KMS-11 (cell line): ENCODE measurements around the gene SLX4.

Experiments used
- H2AFZ ChIP-seq: fragments of 200-600 bp; sonication (generic); 2 replicates; pipeline ENCODE4 v1.6.1; 2016; ENCODE audit warnings: antibody characterized with exemption, mixed run types, low read depth
- H3K27ac ChIP-seq: fragments of 200-600 bp; sonication (generic); 2 replicates; pipeline ENCODE4 v1.6.1; 2016; ENCODE audit warnings: mild to moderate bottlenecking, mixed run types
- H3K27me3 ChIP-seq: fragments of 200-600 bp; sonication (generic); 2 replicates; pipeline ENCODE4 v1.6.1; 2017; ENCODE audit warnings: mild to moderate bottlenecking, low read depth, mixed run types, moderate library complexity; ENCODE audit not compliant: insufficient read depth
- H3K36me3 ChIP-seq: fragments of 200-600 bp; sonication (generic); 2 replicates; pipeline ENCODE4 v1.6.1; 2017; ENCODE audit warnings: mild to moderate bottlenecking, mixed run types; ENCODE audit not compliant: insufficient read depth
- H3K4me1 ChIP-seq: fragments of 200-600 bp; sonication (generic); 2 replicates; pipeline ENCODE4 v1.6.1; 2016; ENCODE audit warnings: mild to moderate bottlenecking, low read depth, mixed run types; ENCODE audit not compliant: poor library complexity, severe bottlenecking
- H3K4me2 ChIP-seq: fragments of 200-600 bp; sonication (generic); 2 replicates; pipeline ENCODE4 v1.7.0; 2016; ENCODE audit warnings: mild to moderate bottlenecking, mixed run types
- H3K4me3 ChIP-seq: fragments of 200-600 bp; sonication (generic); IDR thresholded peaks from 2 replicates; pipeline ENCODE4 v1.6.1; 2017; ENCODE audit warnings: low read depth, low read length, mixed read lengths; ENCODE audit not compliant: insufficient read depth
- H3K79me2 ChIP-seq: fragments of 200-600 bp; sonication (generic); 2 replicates; pipeline ENCODE4 v1.6.1; 2016; ENCODE audit warnings: low read depth, mixed run types; ENCODE audit not compliant: insufficient read depth
- H3K9ac ChIP-seq: fragments of 200-600 bp; sonication (generic); 2 replicates; pipeline ENCODE4 v1.6.1; 2016; ENCODE audit warnings: mild to moderate bottlenecking, mixed run types
- H4K20me1 ChIP-seq: fragments of 200-600 bp; sonication (generic); 2 replicates; pipeline ENCODE4 v1.6.1; 2016; ENCODE audit warnings: mild to moderate bottlenecking, mixed run types; ENCODE audit not compliant: insufficient read depth
- TF ChIP-seq, protein P1 (sequence below): fragments of 200-600 bp; sonication (generic); conservative IDR thresholded peaks from 2 replicates; pipeline ENCODE4 v1.6.1; 2017; ENCODE audit warnings: low read depth, mild to moderate bottlenecking, antibody characterized with exemption, low read length, moderate library complexity, mixed read lengths

Gene SLX4

DNA sequence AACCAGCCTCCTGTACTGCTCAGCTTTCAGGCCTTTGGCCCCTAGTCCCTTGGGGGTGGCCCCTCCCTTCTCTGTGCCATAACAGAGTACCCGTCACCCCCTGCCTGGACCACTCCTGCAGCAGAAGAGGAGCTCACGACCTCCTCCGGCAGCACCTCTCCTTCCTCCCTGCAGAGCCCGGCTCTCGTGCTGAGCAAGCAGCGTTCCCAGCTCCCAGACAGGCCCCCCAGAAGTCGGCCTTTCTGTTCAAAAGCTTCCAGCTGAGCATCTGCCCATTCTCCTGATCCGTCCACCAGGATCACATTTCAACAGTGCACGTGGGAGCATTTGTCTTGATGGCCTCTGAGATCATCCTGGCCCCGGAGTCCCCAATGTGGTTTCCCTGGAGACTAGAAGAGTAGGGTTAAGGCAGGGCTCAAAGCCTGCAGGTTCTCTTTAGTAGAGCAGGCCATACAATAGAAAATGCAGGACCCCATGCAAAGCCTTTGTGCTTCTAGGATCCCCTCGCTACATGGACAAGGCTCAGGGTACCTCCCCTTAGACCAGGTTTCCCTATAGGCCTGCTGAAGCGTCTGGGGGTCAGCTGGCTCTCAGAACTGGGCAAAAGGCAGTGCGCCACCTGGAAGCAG lies 69.8 kb downstream of the SLX4 start:
- no peak overlapping the region for H3K4me2 ChIP-seq
- no peak overlapping the region for H3K9ac ChIP-seq
- no peak overlapping the region for H3K4me3 ChIP-seq
- H3K27me3 ChIP-seq, result no peaks in the 10 kb centered on the region
- H3K36me3 ChIP-seq, result no peaks in the 10 kb centered on the region
- TF ChIP-seq, protein P1, sequence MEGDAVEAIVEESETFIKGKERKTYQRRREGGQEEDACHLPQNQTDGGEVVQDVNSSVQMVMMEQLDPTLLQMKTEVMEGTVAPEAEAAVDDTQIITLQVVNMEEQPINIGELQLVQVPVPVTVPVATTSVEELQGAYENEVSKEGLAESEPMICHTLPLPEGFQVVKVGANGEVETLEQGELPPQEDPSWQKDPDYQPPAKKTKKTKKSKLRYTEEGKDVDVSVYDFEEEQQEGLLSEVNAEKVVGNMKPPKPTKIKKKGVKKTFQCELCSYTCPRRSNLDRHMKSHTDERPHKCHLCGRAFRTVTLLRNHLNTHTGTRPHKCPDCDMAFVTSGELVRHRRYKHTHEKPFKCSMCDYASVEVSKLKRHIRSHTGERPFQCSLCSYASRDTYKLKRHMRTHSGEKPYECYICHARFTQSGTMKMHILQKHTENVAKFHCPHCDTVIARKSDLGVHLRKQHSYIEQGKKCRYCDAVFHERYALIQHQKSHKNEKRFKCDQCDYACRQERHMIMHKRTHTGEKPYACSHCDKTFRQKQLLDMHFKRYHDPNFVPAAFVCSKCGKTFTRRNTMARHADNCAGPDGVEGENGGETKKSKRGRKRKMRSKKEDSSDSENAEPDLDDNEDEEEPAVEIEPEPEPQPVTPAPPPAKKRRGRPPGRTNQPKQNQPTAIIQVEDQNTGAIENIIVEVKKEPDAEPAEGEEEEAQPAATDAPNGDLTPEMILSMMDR, result no peak
- no peak overlapping the region for H3K27ac ChIP-seq
- H2AFZ ChIP-seq, result no peak overlapping the region
- no peaks in the 10 kb centered on the region for H3K79me2 ChIP-seq
- no peaks in the 10 kb centered on the region for H3K4me1 ChIP-seq
- no peaks in the 10 kb centered on the region for H4K20me1 ChIP-seq

DNA sequence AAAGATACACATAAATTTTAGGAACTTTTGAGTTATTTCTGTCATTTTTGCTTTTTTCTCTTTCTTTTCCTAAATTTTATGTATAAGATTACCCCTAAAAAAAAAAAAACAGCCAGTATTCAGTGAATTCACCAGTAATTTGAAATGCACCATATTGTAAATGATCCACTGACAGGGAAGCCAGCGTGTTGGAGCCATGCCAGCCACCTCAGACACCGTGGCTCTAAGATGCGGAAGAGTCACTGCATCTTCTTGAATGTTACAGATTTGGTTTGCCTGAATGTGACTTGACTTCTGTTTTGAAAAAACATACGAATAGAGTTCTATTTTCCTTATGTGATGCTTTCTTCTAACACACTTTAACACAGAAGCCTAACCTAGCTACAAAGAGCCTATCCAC lies 73.2 kb downstream of the SLX4 start:
- Histone ChIP-seq H2AFZ (no peak overlapping the region), H3K27ac (no peak overlapping the region), H3K4me2 (no peak overlapping the region), H3K4me3 (no peak overlapping the region), H3K79me2 (no peaks in the 10 kb centered on the region), H3K27me3 (no peaks in the 10 kb centered on the region), H4K20me1 (no peaks in the 10 kb centered on the region), H3K36me3 (no peaks in the 10 kb centered on the region), H3K4me1 (no peaks in the 10 kb centered on the region), H3K9ac (no peak overlapping the region)
- TF ChIP-seq, protein P1, result no peak

GRCh38 chr16:3536851-3537250 lies 74.6 kb downstream of the SLX4 start:
- Histone ChIP-seq H3K27ac (no peak overlapping the region), H3K36me3 (no peaks in the 10 kb centered on the region), H3K27me3 (no peaks in the 10 kb centered on the region), H3K79me2 (no peaks in the 10 kb centered on the region), H3K4me3 (no peak overlapping the region), H2AFZ (no peak overlapping the region), H3K4me1 (no peaks in the 10 kb centered on the region), H3K9ac (no peak overlapping the region), H3K4me2 (no peak overlapping the region), H4K20me1 (no peaks in the 10 kb centered on the region)
- TF ChIP-seq, protein P1, result no peak

DNA sequence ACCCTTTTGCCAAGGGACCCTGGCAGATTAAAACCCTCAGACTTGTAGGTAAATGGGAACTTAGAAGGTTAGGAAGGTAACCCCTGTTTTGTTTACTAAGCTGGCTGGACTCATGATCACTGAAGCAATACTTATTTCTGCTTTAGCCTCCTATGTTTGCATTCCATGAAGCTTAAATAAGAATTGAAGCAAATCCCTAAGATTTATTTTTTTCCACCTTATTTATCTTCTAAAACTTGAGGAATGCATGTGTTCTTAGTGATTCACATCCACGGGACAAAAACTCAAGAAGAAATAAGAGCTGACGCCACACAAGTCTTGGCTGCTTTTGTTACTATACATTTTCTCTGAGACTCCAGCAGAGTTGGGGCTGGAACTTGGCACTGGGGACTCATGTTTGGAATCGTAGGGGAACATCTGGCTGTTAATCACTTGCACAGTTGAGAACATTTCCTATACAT lies 75.1 kb downstream of the SLX4 start:
- H3K4me2 ChIP-seq, result no peak overlapping the region
- H4K20me1 ChIP-seq, result no peaks in the 10 kb centered on the region
- H3K4me3 ChIP-seq, result no peak overlapping the region
- TF ChIP-seq, protein P1, result no peak
- H3K79me2 ChIP-seq, result no peaks in the 10 kb centered on the region
- H3K4me1 ChIP-seq, result no peaks in the 10 kb centered on the region
- H3K27ac ChIP-seq, result no peak overlapping the region
- H3K36me3 ChIP-seq, result no peaks in the 10 kb centered on the region
- H2AFZ ChIP-seq, result no peak overlapping the region
- H3K27me3 ChIP-seq, result no peaks in the 10 kb centered on the region
- no peak overlapping the region for H3K9ac ChIP-seq
